HG03342 (cell line): Measurements from ENCODE around the gene DUSP5.
"Not testable (repeated sequence)": the region's sequence is repeated elsewhere in the genome, so short reads cannot be mapped to it uniquely, and the experiment has no call there.

Source experiments
- ATAC-seq: cut with Tn5 transposase; IDR thresholded peaks from one replicate; pipeline ENCODE4 v1.9.1; 2021; ENCODE audit warnings: mild to moderate bottlenecking, moderate library complexity; ENCODE audit not compliant: unreplicated experiment

Gene DUSP5

DNA sequence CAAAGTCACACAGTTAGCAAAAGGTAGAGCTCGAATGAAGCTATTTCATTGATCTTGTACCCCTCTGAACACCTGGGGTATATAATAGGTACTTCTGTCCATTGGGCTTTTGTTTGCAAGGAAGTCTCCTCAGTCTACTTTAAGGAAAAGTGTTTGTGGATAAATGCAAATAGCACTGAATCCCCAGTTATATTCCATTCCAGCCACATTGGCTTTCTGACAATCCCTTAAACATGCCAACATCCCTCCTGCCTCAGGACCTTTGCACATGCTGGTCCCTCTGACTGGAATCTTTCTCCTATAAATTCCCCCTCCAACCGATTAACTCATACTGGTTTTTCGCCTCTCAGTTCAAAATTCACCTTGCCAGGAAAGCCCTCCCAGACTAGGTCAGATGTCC, 17.1 kb downstream of the DUSP5 start:
- ATAC-seq, result no peak

DNA sequence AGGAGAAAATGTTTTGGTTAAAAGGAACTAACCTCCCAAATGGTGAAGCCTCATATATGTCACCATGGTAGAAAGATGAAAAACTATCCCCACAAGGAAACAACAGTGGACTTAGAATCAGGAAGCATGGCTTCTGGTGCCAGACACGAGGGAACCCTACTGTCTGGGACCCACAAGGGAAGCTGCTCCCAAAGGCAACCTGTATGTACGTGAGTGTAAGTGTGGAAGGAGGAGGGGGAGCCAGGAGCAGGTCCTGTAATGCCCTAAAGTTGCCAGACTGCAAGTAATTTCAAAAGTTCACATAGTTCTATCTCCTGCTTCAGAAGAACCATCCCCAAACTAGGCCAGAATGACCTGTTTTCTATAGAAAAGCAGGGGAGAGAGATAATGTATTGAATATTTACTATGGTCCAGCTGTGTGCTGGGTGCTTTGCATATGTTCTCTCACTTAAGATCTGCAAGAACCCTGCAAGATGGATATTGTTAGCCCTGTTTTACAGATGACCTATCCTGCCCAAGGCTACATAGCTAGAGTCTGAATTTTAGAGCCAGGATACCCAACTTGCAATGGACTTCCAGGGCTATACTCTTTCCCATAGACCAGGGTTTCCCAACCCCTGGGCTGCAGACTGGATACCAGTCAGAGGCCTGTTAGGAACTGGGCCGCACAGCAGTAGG, 19.2 kb downstream of the DUSP5 start:
- ATAC-seq, result no peak

DNA sequence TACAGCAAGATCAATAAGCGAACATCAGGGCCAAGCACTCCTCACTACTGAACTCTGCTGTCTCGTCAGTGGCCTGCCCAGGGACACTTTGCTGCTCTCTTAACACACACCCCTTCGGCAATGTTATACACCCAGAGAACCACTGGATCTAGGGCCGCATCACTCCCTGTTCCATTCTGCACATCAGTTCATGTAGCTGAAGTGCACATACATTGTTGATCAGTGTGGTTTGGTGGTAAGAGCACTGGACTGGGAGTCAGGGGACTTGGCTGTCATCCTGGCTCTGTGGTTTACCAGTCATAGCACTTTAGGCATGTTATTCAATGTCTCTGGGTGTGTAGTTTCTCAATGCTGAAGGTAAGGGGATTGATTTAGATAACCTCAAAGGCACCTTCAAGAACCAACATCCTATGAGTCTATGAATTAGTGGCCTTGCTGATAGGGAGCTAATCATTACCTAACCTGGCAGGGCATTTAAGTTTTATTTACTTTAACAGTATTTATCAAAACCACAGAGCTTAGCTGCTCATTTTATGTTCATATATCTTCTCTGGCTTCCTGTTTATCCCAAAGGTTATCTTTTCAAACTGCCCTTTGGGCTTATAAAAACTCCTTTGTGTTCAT, 24.8 kb downstream of the DUSP5 start:
- no peak for ATAC-seq

DNA sequence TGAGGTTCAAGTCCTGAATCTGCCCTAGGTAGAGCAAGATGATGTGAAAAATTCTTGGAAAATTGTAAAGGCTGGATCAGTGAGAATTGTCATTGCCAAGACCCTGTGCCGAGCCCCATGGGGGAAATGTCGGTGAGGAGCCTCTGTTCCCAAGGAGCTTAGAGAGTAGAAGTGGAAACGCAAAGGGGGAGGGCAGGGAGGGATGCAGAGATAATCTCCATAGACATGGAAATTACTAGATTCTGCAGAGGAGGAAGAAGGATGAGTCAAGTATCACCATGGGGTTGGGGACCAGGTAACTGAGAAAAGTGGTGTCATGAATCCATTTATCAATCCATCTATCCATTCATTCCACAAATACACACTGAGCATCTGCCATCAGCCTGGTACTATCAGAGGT, 26.0 kb downstream of the DUSP5 start:
- ATAC-seq, result no peak

DNA sequence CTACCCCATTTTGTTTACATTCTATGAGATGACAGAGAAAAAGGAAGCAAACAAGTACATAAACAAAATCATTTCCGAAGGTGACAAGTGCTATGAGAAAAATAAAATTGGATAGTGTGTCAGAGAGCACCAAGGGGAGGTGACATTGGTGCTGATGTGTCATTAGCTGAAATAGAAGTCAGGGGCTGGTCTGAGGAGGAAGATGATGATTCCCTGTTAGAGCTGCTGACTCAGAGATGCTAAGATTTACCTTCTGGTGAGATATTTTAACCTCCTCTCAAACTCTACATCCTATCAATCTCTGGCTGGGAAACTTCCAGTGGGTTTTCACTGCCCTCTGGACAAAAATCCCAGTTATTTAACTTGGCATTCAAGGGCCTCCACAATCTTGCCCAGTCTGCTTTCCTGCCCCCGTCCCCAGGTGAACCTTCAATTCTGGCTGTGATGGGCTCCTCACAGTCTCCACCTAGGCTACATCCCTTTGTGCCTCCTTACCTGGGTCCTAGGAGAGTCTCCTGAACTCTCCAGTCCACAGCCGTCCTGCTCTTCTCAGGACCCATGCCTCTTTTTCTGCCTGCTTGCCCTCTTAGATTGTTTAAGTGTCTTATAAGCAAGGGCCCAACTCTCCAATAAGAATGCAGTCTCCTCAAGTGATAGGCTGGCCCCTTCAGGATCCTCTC, 26.6 kb downstream of the DUSP5 start:
- ATAC-seq, result no peak

DNA sequence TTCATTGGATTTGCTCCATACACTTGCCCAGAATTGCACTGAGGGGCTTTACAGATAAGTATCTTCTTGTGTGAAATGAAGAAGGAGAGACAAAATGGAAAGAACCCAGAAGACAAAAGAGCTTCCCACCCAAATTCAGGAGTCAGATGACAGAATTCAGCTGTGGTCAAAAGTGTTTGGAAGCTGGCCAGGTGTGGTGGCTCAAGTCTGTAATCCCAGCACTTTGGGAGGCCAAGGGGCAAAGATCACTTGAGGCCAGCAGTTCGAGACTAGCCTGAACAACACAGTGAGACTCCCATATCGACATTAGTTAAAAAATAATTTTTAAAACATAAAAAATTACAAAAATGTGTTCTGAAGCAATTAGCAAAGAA, 27.1 kb downstream of the DUSP5 start:
- no peak for ATAC-seq

DNA sequence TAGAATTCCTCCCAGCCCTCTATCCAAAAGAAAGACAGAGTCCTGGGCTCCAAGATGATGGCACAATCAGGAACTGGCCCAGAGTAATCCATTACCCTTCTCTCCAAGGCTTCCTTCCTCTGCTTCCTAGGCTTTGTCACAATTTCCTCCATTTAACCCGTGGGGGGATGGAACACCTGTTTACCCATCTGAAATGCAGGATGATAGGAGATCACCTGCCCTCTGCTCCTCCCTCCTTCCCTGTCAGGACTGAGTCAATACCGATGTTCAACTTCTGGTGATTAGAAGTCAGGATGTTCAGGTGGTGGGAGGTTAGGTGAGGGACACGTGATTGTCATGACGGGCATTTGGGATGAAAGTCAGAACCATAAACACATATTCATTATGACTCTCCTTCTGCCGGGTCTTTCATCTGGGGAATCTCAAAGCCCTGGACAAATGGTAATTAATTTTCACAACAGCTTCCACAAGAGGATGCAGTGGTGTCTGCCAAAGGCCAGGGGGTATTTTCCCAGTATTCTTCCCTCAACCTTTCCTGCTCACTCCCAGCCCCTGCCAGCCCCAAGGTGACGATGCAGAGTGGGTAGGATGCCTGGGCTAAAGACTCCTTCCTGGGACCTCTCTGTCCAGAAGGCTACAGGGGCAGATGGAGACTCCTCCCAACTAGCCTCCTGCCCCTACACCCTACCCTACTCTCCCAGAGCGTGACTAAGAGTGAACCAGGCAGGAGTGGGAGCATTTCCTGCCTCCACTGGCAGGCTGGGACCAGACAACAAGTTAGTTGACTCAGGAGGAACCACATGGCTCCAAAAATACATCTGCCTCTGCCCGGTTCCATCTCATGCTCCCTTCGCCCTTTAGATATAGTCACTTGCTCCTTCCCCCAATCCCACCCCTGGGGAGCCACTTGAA, 27.9 kb downstream of the DUSP5 start:
- ATAC-seq, result no peak

DNA sequence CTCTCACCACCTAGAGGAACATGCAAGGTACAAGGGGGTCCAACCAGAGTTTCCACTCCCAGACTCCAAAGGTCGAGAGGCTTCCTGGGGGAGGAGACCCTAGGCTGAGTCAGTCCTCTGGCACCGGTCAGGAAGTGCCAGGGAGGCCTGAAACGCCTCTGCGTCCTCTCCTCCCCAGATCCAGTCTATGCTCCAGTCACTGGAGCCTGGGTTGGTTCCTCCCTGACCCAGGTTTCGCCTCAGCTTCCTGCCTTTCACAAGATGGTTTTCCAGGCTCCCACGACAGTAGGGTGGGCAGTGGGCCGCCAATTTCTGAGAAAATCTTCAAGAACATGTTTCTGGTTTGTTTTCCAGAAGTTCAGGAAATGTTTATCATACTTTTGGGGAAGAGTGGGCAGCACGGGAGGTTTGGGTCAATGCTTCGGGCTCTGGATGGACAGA, 30.0 kb downstream of the DUSP5 start:
- no peak for ATAC-seq

DNA sequence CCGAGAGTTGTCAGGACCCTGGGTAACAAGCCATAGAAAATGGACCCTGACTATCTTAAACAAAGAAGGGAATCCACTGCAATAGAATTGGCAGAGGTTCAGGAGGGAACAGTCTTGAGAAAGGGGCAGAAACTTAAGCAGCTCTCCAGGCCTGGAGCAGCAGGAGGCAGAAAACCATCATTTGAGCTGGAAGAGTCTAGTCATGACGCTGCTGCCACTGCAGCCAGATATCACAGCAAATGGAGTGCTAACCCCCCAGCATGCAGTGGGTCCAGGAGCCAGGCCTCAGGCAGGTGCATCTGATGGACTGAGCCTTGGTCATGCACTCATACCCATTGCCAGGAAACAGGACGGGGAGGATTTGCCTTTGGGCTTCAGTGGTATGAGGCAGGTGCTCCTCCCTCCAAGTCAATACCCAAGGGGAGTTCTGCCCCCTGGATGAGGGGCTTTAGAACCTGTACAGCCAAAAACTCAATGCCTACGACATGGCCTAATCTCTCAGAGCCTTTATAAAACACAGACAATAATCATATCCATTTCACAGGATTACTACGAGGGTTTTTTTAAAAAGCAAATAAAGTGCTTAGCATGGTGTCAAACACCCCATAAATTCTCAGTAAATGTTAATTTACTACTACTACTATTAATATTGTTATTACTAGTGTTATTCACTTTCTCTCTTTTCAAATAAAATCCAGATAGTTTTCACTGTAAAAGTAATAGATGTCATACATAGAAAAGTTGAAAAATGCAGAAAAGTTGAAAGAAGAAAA, 30.7 kb downstream of the DUSP5 start:
- no peak for ATAC-seq

DNA sequence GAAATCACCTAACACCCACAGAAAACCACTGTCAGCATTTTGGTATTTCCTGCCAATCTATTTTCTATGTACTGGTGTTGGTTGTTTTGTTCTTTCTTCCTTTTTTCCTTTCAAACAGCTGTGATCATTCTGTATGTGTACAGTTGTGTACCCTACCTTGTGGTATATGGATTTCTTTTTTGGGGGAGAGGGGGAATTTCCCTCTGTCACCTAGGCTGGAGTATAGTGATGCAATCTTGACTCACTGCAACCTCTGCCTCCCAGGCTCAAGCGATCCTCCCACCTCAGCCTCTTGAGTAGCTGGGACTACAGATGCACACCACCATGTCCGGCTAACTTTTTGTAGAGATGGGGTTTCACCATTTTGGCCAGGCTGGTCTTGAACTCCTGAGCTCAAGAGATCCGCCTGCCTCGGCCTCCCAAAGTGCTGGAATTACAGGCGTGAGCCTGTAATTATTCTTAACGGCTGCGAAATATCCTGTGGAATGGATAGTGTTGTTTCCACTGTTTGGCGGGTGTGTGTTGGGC, 31.4 kb downstream of the DUSP5 start:
- ATAC-seq, result peak; percentile 64

DNA sequence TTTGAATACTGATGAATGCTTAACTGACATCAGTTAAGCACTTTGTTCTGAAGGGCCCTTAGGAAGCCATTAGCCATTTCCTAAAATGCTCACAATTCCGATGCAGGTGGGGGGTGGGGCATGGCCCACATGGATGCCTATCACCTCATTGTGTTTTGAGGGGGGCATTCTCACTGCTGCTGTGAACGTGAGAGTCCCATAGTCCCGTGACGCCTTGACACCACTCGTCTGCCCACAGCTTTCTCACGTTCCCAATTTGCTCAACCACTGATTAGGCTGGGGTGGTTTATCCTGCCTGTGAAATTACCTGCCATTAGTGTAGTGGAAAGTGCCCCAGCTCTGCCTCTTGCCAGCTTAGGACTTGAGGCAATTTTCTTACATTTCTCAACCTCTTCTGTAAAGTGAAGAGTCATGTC, 31.9 kb downstream of the DUSP5 start:
- no peak for ATAC-seq

DNA sequence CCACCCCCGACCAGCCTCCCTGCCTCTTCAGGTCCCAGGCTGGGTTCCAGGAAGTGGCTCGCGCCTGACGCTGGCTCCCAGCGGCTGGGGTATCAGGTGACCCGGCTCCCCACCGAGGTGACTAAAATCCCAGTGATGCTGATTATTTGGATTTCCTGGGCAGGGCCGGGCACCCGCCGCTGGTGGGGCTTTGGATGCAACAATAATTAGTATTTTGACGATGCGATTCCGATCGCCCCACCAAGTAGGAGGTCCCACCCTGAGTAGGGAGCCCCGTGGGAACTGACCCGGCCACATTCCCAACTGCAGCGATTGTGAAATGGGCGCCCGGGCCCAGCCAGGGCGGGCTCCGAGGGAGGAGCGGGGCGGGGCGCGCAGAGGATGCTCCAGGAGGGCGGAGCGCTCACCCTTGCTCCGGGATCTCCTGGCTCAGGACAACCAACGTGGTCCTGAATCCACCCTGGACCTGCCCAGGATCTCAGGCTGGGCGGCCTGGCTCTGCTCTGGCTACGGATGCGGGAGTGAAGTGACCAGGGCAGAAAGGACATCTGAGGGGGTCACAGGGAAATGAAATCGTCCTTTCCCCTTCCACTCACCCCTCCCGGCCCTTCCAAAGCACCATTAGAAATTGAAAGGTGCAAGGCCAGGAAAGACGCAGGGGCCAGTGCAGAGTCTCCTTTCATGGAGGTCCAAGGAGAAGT, 32.6 kb downstream of the DUSP5 start:
- ATAC-seq, result no peak

DNA sequence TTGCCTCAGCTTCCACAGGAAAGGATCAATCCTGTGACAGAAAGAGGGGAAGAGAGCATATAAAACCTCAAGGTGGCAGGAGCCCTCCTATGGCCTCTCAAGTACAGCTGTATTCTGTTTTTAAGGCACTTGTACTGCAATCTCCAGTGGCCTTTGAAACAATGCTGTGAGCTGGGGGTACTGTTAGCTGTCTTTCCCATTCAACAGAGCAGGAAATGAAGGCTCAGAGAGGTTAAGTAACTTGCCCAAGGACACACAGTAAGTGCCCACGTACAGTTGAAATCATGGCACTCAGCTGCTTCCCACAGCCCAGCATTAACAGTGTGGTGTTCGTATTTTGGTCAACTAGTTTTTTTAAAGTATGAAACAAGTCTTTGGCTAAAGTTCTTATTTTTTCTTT, 34.0 kb downstream of the DUSP5 start:
- no peak for ATAC-seq

DNA sequence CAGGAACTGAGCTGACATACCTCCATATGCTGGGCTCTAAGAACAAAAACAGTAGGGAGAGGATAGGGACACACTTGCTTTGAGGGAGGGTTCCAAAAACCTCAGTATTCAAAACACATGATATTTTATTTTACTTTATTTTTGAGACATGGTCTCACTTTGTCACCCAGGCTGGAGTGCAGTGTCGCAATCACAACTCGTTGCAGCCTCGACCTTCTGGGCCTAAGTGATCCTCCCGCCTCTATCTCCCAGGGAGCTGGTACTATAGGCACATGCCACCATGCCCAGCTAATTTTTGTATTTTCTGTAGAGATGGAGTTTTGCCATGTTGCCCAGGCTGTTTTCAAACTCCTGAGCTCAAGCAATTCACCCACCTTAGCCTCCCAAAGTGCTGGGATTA, 34.9 kb downstream of the DUSP5 start:
- ATAC-seq, result not testable (repeated sequence)

DNA sequence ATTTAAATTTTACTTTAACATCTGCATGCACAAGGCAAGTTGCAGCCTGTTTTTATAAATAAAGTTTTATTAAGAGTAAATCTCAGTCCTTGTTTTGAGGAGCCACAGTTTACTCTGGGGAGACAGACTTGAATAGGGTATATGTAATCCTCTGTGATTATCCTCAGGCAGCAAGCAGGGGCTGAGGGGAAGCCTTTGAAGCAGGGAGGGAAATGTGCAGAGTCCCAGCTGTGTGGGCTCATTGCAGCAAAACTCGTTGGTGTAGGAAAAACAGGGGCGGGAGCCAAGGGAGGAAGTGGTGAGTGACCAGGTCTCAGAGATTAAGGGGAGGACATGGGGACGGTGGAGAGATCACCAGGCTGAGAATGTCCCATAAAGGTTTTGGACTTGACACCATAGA, 35.4 kb downstream of the DUSP5 start:
- ATAC-seq, result no peak

DNA sequence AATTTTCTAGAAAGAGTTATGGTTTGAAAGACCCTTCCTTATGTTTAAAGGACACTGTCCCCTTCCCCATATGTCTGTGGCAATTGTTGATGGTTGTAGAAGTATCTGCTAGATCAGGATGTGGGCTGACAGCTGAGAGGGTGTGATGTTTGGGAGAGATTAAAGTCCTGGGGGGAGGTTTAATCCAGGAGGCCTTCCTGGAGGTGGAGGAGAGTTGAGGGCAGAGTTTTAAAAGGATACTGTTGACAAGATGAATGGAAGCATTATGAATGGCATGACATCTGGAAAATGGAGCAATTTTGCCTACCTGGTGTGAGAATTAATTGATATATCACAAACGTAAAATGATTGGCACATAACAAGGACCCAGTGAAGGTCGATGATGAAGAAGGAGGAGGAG, 36.9 kb downstream of the DUSP5 start:
- no peak for ATAC-seq

DNA sequence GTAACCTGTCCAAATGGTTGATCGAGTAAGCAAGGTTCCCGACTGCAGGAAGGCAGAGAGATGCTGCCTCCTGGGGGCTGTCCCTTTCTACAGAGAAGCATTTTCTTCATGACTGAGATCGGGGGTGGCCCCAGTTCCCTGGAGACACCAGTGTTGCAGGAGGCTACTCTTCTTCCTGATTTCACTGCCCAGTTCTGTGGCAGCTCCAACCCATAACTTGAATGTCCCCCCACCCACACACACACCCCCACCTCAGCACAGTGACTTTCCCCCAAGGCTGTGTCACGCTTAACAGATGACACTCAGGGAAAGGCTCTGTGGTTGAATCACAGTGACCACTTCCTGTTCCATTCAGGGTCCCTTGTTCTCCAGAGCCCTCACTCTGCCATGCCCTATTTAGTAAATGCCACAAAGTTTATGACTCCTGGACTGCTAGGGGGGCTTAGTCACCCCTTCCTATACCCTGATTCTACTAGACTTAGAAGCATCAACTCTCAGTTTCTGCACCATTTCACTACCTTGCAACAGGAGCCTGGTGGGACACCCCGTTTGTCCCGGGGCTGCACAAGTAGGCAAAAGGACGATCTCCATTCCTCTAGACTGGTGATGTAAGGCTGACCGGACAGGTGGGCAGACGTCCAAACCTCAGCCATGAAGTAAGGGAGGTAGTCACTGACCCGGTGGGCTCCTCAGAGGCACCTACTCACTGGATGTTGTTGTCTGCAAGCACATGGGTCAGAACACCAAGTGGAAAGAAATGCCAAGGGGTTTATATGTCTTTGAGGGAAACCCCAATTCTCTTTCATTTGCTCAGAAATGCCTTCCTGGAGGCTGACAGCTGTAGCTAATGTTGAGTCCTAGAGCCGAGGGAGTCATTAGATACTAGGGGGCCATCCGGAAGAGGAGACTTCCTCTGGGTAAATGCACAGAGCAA, 38.5 kb downstream of the DUSP5 start:
- peak; percentile 88 for ATAC-seq

DNA sequence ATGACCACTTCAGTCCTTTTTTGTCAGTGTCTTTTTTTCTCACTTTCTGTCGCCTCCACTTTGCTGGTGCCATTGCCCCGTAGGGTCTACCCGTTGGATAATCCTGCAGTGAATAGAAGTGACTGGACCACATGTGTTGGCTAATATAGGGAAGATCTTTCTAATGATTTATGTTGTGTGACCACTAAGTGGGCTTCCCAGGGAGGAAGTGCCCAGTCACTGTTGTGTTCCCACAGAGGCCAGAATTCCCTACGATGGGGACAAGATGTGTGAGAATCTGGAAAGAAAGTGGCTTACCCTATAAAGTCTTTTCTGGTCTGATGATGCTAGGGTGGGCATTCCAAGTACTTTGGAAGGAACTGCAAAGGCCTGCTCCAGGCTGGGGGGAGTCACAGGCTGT, 41.4 kb downstream of the DUSP5 start:
- ATAC-seq, result no peak

DNA sequence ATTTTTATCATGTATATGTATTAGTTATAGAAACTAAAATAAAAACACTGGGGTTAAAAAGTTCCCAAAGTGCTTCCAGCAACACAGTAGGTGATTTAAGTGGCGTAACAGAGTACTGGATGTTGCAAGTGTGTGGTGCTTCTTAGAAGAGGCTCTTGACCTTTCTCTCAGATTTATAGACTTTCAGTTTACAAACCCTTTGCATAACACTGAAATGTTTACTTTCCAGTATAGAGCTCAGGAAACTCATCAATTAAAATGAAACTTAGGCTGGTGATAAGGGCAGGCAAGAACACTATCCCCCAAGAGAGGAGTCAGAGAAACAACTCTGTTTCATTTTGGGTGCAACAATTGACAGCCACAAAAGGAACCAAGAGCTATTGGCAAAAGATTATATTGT, 42.3 kb downstream of the DUSP5 start:
- no peak for ATAC-seq
